ENCODE measurements around the gene PTMA.

DNA sequence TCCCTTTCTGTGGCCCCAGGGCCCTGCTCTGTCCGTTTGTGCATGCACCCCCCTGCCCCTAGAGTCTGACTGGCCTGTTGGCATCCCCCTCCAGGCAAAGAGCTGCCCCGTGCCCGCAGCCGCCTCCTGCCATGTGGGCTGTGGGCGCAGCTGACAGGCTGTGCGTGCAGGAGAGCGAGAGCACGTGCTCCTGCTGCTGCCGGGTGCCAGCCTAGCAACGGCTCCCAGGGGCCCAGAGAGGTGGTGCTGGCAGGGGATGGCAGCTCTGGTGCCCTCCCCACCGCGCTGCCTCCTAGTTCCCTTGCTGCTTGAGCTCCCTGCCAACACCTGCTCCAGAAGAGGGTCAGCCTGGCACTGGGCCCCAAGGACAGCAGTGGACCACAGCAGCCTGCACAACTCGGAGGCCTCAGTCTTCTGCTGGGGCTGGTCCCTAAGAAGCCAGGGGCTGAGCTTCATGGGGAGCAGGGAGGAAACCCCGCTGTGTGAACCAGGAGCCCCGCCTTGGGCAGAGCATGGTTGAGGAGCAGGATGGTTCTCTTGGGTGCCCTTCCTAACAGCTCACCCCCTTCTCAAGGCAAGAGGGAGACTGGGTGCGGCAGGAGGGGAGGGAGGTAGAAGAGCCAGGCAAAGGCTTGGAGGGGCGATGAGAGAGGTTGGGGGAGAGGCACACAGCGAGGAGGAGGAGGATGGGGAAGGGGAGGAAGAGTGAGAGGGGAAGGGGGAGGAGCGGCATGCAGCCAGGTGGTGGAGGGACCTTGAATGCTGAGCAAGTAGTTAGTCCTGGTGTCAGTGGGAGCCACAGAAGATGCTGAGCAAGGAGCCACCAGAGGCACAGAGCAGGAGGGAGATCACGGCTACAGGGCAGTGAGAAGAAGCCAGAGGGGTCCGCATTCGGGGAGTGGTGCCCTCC lies 23.8 kb upstream of the PTMA start:
- TF ChIP-seq, protein P1, sequence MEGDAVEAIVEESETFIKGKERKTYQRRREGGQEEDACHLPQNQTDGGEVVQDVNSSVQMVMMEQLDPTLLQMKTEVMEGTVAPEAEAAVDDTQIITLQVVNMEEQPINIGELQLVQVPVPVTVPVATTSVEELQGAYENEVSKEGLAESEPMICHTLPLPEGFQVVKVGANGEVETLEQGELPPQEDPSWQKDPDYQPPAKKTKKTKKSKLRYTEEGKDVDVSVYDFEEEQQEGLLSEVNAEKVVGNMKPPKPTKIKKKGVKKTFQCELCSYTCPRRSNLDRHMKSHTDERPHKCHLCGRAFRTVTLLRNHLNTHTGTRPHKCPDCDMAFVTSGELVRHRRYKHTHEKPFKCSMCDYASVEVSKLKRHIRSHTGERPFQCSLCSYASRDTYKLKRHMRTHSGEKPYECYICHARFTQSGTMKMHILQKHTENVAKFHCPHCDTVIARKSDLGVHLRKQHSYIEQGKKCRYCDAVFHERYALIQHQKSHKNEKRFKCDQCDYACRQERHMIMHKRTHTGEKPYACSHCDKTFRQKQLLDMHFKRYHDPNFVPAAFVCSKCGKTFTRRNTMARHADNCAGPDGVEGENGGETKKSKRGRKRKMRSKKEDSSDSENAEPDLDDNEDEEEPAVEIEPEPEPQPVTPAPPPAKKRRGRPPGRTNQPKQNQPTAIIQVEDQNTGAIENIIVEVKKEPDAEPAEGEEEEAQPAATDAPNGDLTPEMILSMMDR (IDR thresholded peaks at IDR 0.05) = no peak
- TF ChIP-seq FOSL2 (IDR thresholded peaks at IDR 0.05; ENCODE audit: borderline replicate concordance, low read depth) = no peak

Measured in SK-N-SH (cell line).